ENCODE data around the gene RUNX2. TPM values are rescaled to one million over a fixed set of nuclear protein-coding genes. Genes with fewer than 3 reads are reported as not detected.

Gene RUNX2
- polyA plus RNA-seq, 1 of the 3 experiments (the other 2 are of a cell fraction) = 4.4 TPM

- H3K4me3 ChIP-seq (ENCODE audit: low read depth in 2 of 2, low read length in 1 of 2) = no peak overlapping the region
- peaks cover 42% of the 10 kb centered on the region for H3F3A ChIP-seq (replicated peaks; ENCODE audit: insufficient read depth)
- H3K9ac ChIP-seq = no peak overlapping the region
- no peak for TF ChIP-seq FOXJ3 (CRISPR knock-in tag; IDR thresholded peaks at IDR 0.05)
- no peak for TF ChIP-seq YY1 (IDR thresholded peaks at IDR 0.05; ENCODE audit: low read depth)
- TF ChIP-seq RAD21 (IDR thresholded peaks at IDR 0.05; ENCODE audit: low read length) = no peak
- no peak for TF ChIP-seq NFIC (IDR thresholded peaks at IDR 0.05; ENCODE audit: borderline replicate concordance)
- H4K20me1 ChIP-seq (ENCODE audit: insufficient read depth) = no peaks in the 10 kb centered on the region
- no peak overlapping the region for H3K27ac ChIP-seq (ENCODE audit: low read depth in 2 of 2, low read length in 1 of 2)
- H3K4me1 ChIP-seq (ENCODE audit: control insufficient read depth in 1 of 2, insufficient read depth in 2 of 2, low read depth in 1 of 2, low read length in 1 of 2) = peaks cover 0 to 55% of the 10 kb centered on the region in 2 experiments; a peak in 3 of 4 replicates
- CTCF ChIA-PET = no interaction called here
- no peaks in the 10 kb centered on the region for H3K9me2 ChIP-seq
- POLR2A ChIA-PET = no interaction called here
- peaks cover 3 to 6% of the 10 kb centered on the region in 2 experiments for H3K36me3 ChIP-seq (replicated peaks in 1 of 2; ENCODE audit: control insufficient read depth in 1 of 2, insufficient read depth in 2 of 2, low read length in 1 of 2)
- H3K4me2 ChIP-seq = no peak overlapping the region
- no peaks in the 10 kb centered on the region for H3K79me2 ChIP-seq (ENCODE audit: insufficient read depth)
- 63% methylated on average over 6 of the region's 6 CpGs for WGBS (ENCODE audit: low lambda C conversion rate)
- no peak for DNase-seq
- H2AFZ ChIP-seq (ENCODE audit: low read depth) = no peak overlapping the region
- no peaks in the 10 kb centered on the region for H3K27me3 ChIP-seq (ENCODE audit: insufficient read depth)
- no peaks in the 10 kb centered on the region for H3K9me3 ChIP-seq
Observed at GRCh38 chr6:45441851-45442453, 113.8 kb downstream of the RUNX2 start.

- Histone ChIP-seq H3F3A (replicated peaks; ENCODE audit: insufficient read depth) (peaks cover 34% of the 10 kb centered on the region), H3K9me3 (no peaks in the 10 kb centered on the region), H3K9me2 (no peaks in the 10 kb centered on the region), H3K27me3 (ENCODE audit: insufficient read depth) (no peaks in the 10 kb centered on the region), H3K4me2 (no peak overlapping the region), H3K4me3 (ENCODE audit: low read depth in 2 of 2, low read length in 1 of 2) (no peak overlapping the region), H3K4me1 (ENCODE audit: control insufficient read depth in 1 of 2, insufficient read depth in 2 of 2, low read depth in 1 of 2, low read length in 1 of 2) (peaks cover 0 to 50% of the 10 kb centered on the region in 2 experiments; a peak in 3 of 4 replicates), H3K36me3 (replicated peaks in 1 of 2; ENCODE audit: control insufficient read depth in 1 of 2, insufficient read depth in 2 of 2, low read length in 1 of 2) (peaks cover 3 to 6% of the 10 kb centered on the region in 2 experiments), H4K20me1 (ENCODE audit: insufficient read depth) (no peaks in the 10 kb centered on the region), H3K79me2 (ENCODE audit: insufficient read depth) (no peaks in the 10 kb centered on the region), H3K9ac (no peak overlapping the region), H2AFZ (ENCODE audit: low read depth) (no peak overlapping the region), H3K27ac (ENCODE audit: low read depth in 2 of 2, low read length in 1 of 2) (no peak overlapping the region)
- CTCF ChIA-PET = interaction anchor here (0.7 to 2.2 kb wide), 2 partner anchors 787 to 1587 kb away, joined by 4 to 6 read pairs; no protein-coding TSS in a partner anchor
- POLR2A ChIA-PET = no interaction called here
- 83% methylated on average over 3 of the region's 3 CpGs for WGBS (ENCODE audit: low lambda C conversion rate)
- DNase-seq = no peak
- TF ChIP-seq REST (IDR thresholded peaks at IDR 0.05; ENCODE audit: low read depth, low read length) (no peak), RFX5 (IDR thresholded peaks at IDR 0.05; ENCODE audit: low read length) (no peak), RCOR1 (IDR thresholded peaks at IDR 0.05; ENCODE audit: low read length) (no peak), CHD2 (IDR thresholded peaks at IDR 0.05; ENCODE audit: low read length, partially characterized antibody) (no peak)
Observed at GRCh38 chr6:45442716-45443115, 114.6 kb downstream of the RUNX2 start.
